Subcutaneous adipose tissue (tissue), 4 donors: ENCODE results near the gene TEDDM1. TPM values are rescaled to one million over a fixed set of nuclear protein-coding genes. Genes with fewer than 3 reads are reported as not detected.

Source experiments
- total RNA-seq, 4 donors: library from RNA; depleted of rRNA; stranded (reverse); fragments of >200 nt; gene quantifications; one replicate each; pipeline ENCODE4 v1.1.0, GENCODE V29; 2016
- TF ChIP-seq, protein P1 (sequence below): fragments of 450-650 bp; IDR thresholded peaks from one replicate; pipeline ENCODE4 v1.5.1; 2016; ENCODE audit warnings: low read depth, mild to moderate bottlenecking, control low read depth, antibody characterized with exemption, moderate library complexity

Gene TEDDM1, protein sequence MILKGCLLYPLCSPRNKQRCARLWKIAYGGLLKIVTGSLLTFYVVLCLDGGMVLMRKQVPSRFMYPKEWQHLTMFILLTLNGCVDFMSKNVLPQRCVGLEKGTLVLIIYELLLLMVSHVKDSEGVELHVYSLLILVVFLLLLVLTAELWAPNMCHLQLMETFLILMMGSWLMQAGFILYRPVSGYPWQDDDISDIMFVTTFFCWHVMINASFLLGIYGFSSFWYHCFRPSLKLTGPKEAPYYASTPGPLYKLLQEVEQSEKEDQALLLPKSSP
- total RNA-seq = not detected

DNA sequence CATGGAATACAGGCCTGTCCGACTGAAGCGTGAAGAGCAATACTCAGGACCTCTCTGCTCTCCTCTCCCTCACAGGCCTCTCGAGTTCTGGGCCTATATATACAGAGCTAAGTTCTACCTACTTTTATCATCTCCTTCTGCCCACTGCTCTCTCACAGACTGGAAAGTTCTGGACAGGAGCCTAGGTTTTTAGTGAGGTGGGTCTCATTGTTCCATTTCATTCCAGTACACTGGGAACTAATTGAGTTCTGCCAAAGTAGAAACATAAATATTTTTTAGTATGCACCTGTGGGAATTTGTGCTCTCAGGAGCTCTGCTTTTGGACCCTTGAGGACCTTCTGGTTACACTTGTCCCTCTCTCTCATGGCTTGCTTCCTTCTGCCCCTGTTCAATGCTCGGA lies at the start of gene TEDDM1:
Gene TEDDM1, minus strand, starts transcription at position 101 of the 400 bp plus-strand sequence. CDS start 182 bp downstream, outside the sequence.
- TF ChIP-seq, protein P1, sequence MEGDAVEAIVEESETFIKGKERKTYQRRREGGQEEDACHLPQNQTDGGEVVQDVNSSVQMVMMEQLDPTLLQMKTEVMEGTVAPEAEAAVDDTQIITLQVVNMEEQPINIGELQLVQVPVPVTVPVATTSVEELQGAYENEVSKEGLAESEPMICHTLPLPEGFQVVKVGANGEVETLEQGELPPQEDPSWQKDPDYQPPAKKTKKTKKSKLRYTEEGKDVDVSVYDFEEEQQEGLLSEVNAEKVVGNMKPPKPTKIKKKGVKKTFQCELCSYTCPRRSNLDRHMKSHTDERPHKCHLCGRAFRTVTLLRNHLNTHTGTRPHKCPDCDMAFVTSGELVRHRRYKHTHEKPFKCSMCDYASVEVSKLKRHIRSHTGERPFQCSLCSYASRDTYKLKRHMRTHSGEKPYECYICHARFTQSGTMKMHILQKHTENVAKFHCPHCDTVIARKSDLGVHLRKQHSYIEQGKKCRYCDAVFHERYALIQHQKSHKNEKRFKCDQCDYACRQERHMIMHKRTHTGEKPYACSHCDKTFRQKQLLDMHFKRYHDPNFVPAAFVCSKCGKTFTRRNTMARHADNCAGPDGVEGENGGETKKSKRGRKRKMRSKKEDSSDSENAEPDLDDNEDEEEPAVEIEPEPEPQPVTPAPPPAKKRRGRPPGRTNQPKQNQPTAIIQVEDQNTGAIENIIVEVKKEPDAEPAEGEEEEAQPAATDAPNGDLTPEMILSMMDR = no peak

DNA sequence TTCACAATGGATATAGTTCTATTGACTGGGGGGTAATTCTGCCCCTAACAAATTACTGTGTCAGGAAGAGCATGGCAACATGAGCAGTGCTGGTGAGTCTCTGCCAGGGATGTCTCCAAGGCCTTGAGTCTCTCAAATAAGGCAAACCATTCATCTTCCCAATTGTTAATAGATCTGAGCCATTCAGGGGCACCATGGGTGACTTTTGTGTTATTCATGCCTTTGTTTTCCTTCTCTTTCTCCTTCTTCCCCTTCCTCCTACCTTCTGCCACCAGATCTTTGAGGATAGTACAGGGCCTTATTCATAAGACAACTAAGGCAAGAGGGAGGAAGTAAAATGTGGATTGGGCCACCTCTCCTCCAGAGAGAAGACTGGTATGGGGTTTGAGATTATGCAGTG lies 49.6 kb upstream of the TEDDM1 start, which contains the start of gene RGSL1:
Gene RGSL1, plus strand, starts transcription at position 60 of the 400 bp plus-strand sequence. Its CDS starts 20 bp downstream, at position 80.
- TF ChIP-seq, protein P1 = no peak

DNA sequence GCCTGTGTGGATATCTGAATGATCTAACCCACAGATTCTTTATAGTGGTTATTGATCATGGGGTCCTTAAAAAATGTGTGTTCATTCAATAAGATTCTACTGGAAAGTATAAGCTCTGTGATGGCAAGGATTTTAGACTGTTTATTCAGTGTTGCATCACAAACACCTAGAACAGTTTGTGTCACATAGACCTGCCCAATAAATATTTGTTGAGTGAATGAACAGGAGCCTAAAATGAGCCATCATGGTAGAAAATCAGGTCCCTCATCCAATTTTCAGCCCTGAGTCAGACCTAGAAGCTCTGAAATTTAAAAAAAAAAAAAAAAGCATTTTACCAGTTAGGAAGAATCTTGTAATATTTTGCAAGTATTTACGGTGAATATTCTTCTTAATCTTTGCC lies 47.2 kb upstream of the TEDDM1 start:
- TF ChIP-seq, protein P1 = no peak

DNA sequence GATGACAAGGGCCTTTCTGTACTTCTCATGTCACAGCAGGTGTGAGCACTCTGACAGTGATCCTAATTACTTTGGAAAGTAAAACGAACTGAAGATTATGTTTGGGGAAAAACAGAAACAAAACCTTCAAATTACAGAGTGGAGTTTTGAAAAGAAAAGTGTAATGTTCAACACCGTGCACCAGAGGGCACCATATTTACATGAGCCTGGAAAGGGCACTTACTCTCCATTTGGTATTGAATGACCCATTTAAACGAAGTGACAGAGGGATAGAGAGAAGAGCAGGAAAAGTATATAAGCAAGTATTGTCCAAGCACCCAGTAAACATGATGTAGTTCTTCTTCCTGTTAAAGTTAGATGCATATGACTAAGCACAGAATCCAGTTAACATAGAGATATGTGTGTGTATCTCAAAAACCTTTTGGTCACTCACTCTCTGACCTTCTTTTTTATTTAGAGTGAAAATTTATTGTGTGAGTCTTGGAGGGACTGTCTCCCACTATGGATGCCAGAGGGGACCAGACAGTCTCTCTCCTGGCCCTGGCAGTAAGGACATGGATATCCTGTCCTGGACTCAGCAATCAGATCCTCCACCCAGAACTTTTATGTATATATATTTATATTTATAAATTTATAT lies 45.7 kb upstream of the TEDDM1 start:
- TF ChIP-seq, protein P1 = no peak

DNA sequence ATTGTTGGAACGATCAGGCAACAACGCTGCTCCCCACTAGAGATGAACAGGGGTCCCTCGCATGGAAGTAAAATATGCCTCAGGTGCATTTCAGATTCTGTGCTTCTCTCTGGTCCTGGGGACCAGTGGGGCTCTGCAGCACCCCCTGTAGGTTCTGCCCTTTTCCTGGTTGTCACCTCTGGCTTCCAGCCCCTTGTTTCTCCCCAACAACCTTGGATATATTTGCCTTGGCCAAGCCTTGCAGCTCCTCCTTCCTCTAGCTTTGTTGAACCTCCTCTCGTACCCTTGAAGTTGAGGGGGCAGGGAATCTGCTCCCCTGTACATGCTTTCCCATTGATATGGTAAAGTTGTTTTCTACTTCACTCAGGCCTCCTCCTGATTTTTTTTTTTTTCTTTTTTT lies 44.0 kb upstream of the TEDDM1 start:
- TF ChIP-seq, protein P1 = no peak

DNA sequence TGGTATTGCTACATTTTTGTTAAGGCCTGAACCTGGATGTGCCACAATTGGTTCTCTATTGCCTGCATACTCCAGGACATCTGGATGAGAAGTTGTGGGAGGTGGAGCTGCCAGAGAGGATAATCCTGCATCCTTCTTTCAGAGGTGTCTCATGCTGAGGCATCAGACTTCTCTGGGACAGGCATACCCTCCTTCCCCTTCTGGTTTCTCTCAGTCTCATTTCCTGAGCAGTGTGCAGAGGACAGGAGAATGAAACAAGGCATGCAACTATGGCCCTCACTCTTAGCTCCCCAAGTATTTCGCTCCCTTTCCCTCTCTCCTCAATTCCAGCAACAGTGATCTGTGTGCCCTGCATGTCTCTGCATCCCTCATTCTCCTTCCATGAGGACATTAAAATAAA lies 41.9 kb upstream of the TEDDM1 start:
- TF ChIP-seq, protein P1 = no peak

DNA sequence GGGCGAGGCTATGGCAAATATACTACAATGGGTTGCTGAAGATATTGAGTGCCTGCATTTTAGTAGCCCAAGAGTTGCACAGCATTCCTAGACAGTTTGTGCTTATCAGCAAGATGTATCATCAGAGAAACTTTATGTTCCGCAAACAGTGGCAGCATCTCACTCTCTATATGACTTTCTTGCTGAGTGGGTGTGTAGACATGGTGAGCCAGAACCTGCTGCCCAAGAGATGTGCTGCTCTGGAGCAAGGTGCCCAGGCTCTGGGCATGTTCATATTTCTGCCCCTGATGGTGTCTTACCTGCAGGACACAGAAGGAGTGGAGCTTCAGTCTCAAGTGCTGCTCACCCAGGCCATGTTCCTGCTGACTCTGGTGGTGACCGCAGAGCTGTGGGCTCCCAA lies 41.3 kb upstream of the TEDDM1 start:
- TF ChIP-seq, protein P1 = no peak
